KMS-11 (cell line): ENCODE data around the gene CASK.

Experiments used
- H2AFZ ChIP-seq: fragments of 200-600 bp; sonication (generic); 2 replicates; pipeline ENCODE4 v1.6.1; 2016; ENCODE audit warnings: antibody characterized with exemption, mixed run types, low read depth
- H3K27ac ChIP-seq: fragments of 200-600 bp; sonication (generic); 2 replicates; pipeline ENCODE4 v1.6.1; 2016; ENCODE audit warnings: mild to moderate bottlenecking, mixed run types
- H3K27me3 ChIP-seq: fragments of 200-600 bp; sonication (generic); 2 replicates; pipeline ENCODE4 v1.6.1; 2017; ENCODE audit warnings: mild to moderate bottlenecking, low read depth, mixed run types, moderate library complexity; ENCODE audit not compliant: insufficient read depth
- H3K36me3 ChIP-seq: fragments of 200-600 bp; sonication (generic); 2 replicates; pipeline ENCODE4 v1.6.1; 2017; ENCODE audit warnings: mild to moderate bottlenecking, mixed run types; ENCODE audit not compliant: insufficient read depth
- H3K4me1 ChIP-seq: fragments of 200-600 bp; sonication (generic); 2 replicates; pipeline ENCODE4 v1.6.1; 2016; ENCODE audit warnings: mild to moderate bottlenecking, low read depth, mixed run types; ENCODE audit not compliant: poor library complexity, severe bottlenecking
- H3K4me2 ChIP-seq: fragments of 200-600 bp; sonication (generic); 2 replicates; pipeline ENCODE4 v1.7.0; 2016; ENCODE audit warnings: mild to moderate bottlenecking, mixed run types
- H3K4me3 ChIP-seq: fragments of 200-600 bp; sonication (generic); IDR thresholded peaks from 2 replicates; pipeline ENCODE4 v1.6.1; 2017; ENCODE audit warnings: low read depth, low read length, mixed read lengths; ENCODE audit not compliant: insufficient read depth
- H3K79me2 ChIP-seq: fragments of 200-600 bp; sonication (generic); 2 replicates; pipeline ENCODE4 v1.6.1; 2016; ENCODE audit warnings: low read depth, mixed run types; ENCODE audit not compliant: insufficient read depth
- H3K9ac ChIP-seq: fragments of 200-600 bp; sonication (generic); 2 replicates; pipeline ENCODE4 v1.6.1; 2016; ENCODE audit warnings: mild to moderate bottlenecking, mixed run types
- H4K20me1 ChIP-seq: fragments of 200-600 bp; sonication (generic); 2 replicates; pipeline ENCODE4 v1.6.1; 2016; ENCODE audit warnings: mild to moderate bottlenecking, mixed run types; ENCODE audit not compliant: insufficient read depth
- TF ChIP-seq, protein P1 (sequence below): fragments of 200-600 bp; sonication (generic); conservative IDR thresholded peaks from 2 replicates; pipeline ENCODE4 v1.6.1; 2017; ENCODE audit warnings: low read depth, mild to moderate bottlenecking, antibody characterized with exemption, low read length, moderate library complexity, mixed read lengths

CASK gene

DNA sequence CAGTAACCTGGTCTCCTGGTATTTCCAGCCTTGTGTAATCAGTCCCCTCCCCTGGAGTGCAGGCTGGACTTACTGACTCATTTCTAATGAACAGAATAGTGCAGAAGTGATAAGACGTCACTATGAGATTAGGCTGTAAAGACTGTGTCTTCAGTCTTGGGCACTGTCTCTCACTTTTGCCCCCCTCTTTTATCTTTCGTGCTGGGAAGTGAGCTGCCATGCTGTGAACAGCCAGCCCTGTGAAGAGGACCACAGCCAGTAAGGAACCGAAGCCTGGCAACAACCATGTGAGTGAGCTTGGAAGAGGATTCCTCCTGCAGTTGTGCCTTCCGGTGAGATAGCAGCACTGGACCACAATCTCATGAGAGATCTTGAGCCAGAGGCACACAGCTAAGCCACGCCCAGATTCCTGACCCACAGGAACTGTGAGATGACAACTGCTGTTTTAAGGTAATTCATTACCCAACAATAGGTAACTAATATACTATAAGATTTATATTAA, 302.1 kb downstream of the CASK start:
- TF ChIP-seq, protein P1, sequence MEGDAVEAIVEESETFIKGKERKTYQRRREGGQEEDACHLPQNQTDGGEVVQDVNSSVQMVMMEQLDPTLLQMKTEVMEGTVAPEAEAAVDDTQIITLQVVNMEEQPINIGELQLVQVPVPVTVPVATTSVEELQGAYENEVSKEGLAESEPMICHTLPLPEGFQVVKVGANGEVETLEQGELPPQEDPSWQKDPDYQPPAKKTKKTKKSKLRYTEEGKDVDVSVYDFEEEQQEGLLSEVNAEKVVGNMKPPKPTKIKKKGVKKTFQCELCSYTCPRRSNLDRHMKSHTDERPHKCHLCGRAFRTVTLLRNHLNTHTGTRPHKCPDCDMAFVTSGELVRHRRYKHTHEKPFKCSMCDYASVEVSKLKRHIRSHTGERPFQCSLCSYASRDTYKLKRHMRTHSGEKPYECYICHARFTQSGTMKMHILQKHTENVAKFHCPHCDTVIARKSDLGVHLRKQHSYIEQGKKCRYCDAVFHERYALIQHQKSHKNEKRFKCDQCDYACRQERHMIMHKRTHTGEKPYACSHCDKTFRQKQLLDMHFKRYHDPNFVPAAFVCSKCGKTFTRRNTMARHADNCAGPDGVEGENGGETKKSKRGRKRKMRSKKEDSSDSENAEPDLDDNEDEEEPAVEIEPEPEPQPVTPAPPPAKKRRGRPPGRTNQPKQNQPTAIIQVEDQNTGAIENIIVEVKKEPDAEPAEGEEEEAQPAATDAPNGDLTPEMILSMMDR, result no peak
- no peak overlapping the region for H3K4me2 ChIP-seq
- H4K20me1 ChIP-seq, result no peaks in the 10 kb centered on the region
- no peak overlapping the region for H3K9ac ChIP-seq
- H3K27me3 ChIP-seq, result no peaks in the 10 kb centered on the region
- no peaks in the 10 kb centered on the region for H3K79me2 ChIP-seq
- H2AFZ ChIP-seq, result no peak overlapping the region
- no peak overlapping the region for H3K4me3 ChIP-seq
- no peak overlapping the region for H3K27ac ChIP-seq
- no peaks in the 10 kb centered on the region for H3K4me1 ChIP-seq
- no peaks in the 10 kb centered on the region for H3K36me3 ChIP-seq

DNA sequence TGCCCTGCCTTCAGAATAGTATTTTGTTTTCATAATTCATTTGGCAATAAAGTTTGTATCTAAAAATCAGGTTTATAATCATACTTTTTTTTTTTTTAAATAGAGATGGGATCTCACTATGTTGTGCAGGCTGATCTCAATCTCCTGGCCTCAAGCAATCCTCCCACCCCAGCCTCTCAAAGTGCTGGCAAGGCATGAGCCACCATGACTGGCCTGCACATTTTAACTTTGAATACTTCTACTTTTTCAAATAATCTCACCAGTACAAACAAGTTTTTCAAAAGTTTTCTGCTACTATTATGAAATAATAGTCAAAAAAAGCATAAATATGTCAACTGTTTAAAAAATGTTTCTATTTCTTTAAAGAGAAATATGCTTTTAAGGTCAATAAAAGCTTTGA, 304.1 kb downstream of the CASK start:
- Histone ChIP-seq H3K9ac (no peak overlapping the region), H3K27ac (no peak overlapping the region), H3K36me3 (no peaks in the 10 kb centered on the region), H3K4me1 (no peaks in the 10 kb centered on the region), H3K27me3 (no peaks in the 10 kb centered on the region), H3K79me2 (no peaks in the 10 kb centered on the region), H2AFZ (no peak overlapping the region), H3K4me2 (no peak overlapping the region), H4K20me1 (no peaks in the 10 kb centered on the region), H3K4me3 (no peak overlapping the region)
- TF ChIP-seq, protein P1, result no peak

DNA sequence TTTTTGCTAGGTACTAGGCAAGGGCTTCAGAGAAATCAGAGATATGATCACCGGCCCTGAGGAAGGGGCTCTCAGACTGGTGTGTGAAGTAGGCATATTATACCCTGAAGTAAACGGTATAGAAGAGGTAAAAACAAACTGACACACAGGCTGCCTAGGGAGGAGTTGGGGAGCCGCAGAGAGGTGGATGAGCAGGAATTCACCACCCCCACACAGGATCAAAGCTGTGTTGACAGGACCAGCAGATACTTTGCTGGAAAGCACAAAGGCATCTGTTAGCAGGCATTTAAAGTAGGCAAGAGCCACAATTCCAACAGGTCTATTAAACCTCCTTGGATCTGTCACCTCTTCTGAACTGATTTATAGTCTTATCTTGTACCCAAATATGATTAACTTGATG, 306.4 kb downstream of the CASK start:
- Histone ChIP-seq H3K27me3 (no peaks in the 10 kb centered on the region), H4K20me1 (no peaks in the 10 kb centered on the region), H3K4me2 (no peak overlapping the region), H3K79me2 (no peaks in the 10 kb centered on the region), H2AFZ (no peak overlapping the region), H3K4me3 (no peak overlapping the region), H3K9ac (no peak overlapping the region), H3K36me3 (no peaks in the 10 kb centered on the region), H3K27ac (no peak overlapping the region), H3K4me1 (no peaks in the 10 kb centered on the region)
- TF ChIP-seq, protein P1, result no peak

DNA sequence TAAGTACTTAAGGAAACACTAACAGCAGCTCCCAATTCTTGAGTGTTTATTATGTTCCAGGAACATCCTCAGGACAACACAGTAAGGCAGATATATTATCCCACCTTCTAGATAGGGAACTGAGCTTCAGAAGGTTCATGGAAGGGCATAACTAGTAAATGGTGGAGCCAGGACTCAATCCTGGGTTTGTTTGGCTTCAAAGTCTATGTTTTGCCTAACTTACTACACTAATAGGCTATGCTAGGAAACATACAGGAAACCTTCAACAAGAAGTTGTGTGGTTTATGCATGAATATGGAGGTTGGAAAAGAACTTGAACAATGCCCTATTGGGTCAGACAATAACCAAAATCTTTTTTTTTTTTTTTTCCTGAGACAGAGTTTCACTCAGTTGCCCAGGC, 307.1 kb downstream of the CASK start:
- Histone ChIP-seq H3K36me3 (no peaks in the 10 kb centered on the region), H3K9ac (no peak overlapping the region), H3K4me2 (no peak overlapping the region), H4K20me1 (no peaks in the 10 kb centered on the region), H3K27ac (no peak overlapping the region), H3K4me3 (no peak overlapping the region), H3K27me3 (no peaks in the 10 kb centered on the region), H3K4me1 (no peaks in the 10 kb centered on the region), H2AFZ (no peak overlapping the region), H3K79me2 (no peaks in the 10 kb centered on the region)
- TF ChIP-seq, protein P1, result no peak

DNA sequence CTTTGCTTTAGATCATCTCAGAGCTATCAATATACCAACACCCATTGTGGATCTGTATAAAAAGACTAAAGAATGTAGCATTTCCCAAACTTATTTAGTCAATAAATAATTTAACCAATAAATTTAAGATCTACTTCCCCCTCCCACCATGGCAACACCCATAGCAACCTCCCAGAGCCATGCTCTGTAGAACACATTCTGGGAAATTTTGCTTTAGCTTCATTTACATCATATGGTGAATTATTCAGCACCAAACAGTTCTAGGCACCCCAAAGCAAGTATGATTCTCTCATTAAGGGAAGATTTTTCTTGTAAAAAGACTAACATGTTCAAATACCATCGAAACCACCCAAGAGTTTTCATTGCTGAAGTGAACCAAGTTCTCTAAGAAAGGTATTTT, 315.1 kb downstream of the CASK start:
- Histone ChIP-seq H2AFZ (no peak overlapping the region), H3K4me1 (no peaks in the 10 kb centered on the region), H3K36me3 (no peaks in the 10 kb centered on the region), H4K20me1 (no peaks in the 10 kb centered on the region), H3K4me3 (no peak overlapping the region), H3K27ac (no peak overlapping the region), H3K27me3 (no peaks in the 10 kb centered on the region), H3K9ac (no peak overlapping the region), H3K79me2 (no peaks in the 10 kb centered on the region), H3K4me2 (no peak overlapping the region)
- TF ChIP-seq, protein P1, result no peak
